B cell (primary cell): Measurements from ENCODE around the gene RPS21.

Experiments
- EZH2 ChIP-seq: IDR thresholded peaks from 2 replicates; pipeline ENCODE4 v1.6.1; 2012; ENCODE audit warnings: borderline replicate concordance, low read depth, mild to moderate bottlenecking, moderate library complexity, low read length; ENCODE audit not compliant: insufficient read depth, poor library complexity, severe bottlenecking
- TF ChIP-seq, protein P1 (sequence below): fragments of 200-600 bp; IDR thresholded peaks from one replicate; pipeline ENCODE4 v1.8.0; 2022; ENCODE audit warnings: antibody characterized with exemption, mild to moderate bottlenecking

DNA sequence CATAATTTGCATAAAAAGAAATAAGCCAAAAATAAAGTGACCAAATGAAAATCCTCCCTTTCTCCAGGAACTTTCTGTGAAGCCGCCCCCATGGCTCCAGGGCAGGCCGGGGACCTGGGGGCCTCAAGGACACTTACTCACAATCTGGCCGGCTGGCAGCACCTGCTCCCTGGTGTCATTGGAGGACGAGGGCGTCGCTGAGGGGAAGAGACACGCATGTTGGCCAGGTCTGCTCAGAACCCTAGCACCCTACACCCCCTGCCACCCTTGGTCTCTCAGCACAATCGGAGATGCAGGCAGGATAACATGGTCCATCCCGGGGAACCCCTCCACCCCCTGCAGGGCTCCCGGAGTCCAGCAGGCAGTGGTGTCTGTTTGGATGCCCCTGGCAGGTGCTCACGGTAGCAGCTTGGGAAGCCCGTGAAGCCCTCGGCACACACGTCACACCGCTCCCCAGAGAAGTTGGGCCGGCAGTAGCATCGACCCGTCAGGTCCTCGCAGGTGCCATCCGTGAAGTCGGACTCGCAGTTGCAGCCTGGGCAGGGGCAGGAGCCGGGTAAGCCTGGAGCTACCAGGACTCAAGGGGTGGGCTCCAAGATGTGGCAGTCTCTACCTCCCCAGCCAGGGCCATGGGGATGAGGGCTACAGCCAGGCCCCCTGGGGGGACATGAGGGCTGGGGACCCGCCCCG, 41.1 kb upstream of the RPS21 start:
- TF ChIP-seq, protein P1, sequence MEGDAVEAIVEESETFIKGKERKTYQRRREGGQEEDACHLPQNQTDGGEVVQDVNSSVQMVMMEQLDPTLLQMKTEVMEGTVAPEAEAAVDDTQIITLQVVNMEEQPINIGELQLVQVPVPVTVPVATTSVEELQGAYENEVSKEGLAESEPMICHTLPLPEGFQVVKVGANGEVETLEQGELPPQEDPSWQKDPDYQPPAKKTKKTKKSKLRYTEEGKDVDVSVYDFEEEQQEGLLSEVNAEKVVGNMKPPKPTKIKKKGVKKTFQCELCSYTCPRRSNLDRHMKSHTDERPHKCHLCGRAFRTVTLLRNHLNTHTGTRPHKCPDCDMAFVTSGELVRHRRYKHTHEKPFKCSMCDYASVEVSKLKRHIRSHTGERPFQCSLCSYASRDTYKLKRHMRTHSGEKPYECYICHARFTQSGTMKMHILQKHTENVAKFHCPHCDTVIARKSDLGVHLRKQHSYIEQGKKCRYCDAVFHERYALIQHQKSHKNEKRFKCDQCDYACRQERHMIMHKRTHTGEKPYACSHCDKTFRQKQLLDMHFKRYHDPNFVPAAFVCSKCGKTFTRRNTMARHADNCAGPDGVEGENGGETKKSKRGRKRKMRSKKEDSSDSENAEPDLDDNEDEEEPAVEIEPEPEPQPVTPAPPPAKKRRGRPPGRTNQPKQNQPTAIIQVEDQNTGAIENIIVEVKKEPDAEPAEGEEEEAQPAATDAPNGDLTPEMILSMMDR = no peak
- TF ChIP-seq EZH2 = no peak
